IMR-90 (cell line): Measurements from ENCODE around the gene GSE1. TPM values are rescaled to one million over a fixed set of nuclear protein-coding genes. Genes with fewer than 3 reads are reported as not detected.

Experiments used
- ATAC-seq: fragments of 200-7000 bp; cut with Tn5 transposase; 2 replicates; pipeline ENCODE4 v1.9.1; 2020; ENCODE audit warnings: low read depth, mild to moderate bottlenecking, moderate library complexity
- BruUV-seq: library from RNA; stranded (reverse); fragments of 400-500 nt; replicated peaks from 2 replicates; lab custom pipeline; 2021; lab: Mats Ljungman, UMichigan
- CTCF ChIA-PET: fragments of 300-600 bp; formaldehyde crosslinking; extraction: SDS; loops from one replicate; lab custom pipeline; 2021; ENCODE audit warnings: antibody characterized with exemption; lab: Yijun Ruan, JAX
- POLR2A ChIA-PET: fragments of 300-600 bp; sonication (Branson Sonifier 250); formaldehyde crosslinking; loops from one replicate; lab custom pipeline; 2022; ENCODE audit warnings: antibody characterized with exemption; ENCODE audit not compliant: unreplicated experiment; lab: Charles Lee
- DNase-seq: peaks from one replicate; pipeline ENCODE4 v3.0.0; 2013
- H2AFZ ChIP-seq: replicated peaks from 2 replicates; pipeline ENCODE3; 2013; ENCODE audit warnings: low read length, mild to moderate bottlenecking; ENCODE audit not compliant: poor library complexity
- H2AK5ac ChIP-seq: 2 replicates; pipeline ENCODE4 v1.6.1; 2013; ENCODE audit warnings: low read depth, low read length, inconsistent platforms
- H2AK9ac ChIP-seq: replicated peaks from 2 replicates; pipeline ENCODE3; 2013; ENCODE audit warnings: mild to moderate bottlenecking, low read depth, low read length, moderate library complexity; ENCODE audit not compliant: poor library complexity
- H2BK120ac ChIP-seq: 2 replicates; pipeline ENCODE4 v1.6.1; 2013; ENCODE audit warnings: low read depth, low read length, inconsistent platforms
- H2BK15ac ChIP-seq: 3 replicates; pipeline ENCODE4 v1.6.1; 2013; ENCODE audit warnings: low read depth, low read length, inconsistent platforms
- H2BK20ac ChIP-seq: 2 replicates; pipeline ENCODE4 v1.6.1; 2013; ENCODE audit warnings: low read depth, mild to moderate bottlenecking, inconsistent platforms, low read length, moderate library complexity
- H2BK5ac ChIP-seq: 2 replicates; pipeline ENCODE4 v1.6.1; 2013; ENCODE audit warnings: mild to moderate bottlenecking, low read depth, low read length, inconsistent platforms; ENCODE audit not compliant: poor library complexity, severe bottlenecking
- H3K14ac ChIP-seq: replicated peaks from 2 replicates; pipeline ENCODE4 v1.6.1; 2013; ENCODE audit warnings: low read depth, low read length, inconsistent platforms
- H3K18ac ChIP-seq: 2 replicates; pipeline ENCODE4 v1.6.1; 2013; ENCODE audit warnings: low read depth, low read length, control low read depth
- H3K23ac ChIP-seq: 2 replicates; pipeline ENCODE4 v1.6.1; 2013; ENCODE audit warnings: low read depth, low read length, inconsistent platforms
- H3K27ac ChIP-seq: 2 replicates; pipeline ENCODE4 v1.5.1; 2013; ENCODE audit warnings: mild to moderate bottlenecking, control low read depth, low read length; ENCODE audit not compliant: insufficient read depth
- H3K27me3 ChIP-seq: 2 replicates; pipeline ENCODE4 v1.6.1; 2013; ENCODE audit warnings: low read length; ENCODE audit not compliant: control insufficient read depth, insufficient read depth
- H3K36me3 ChIP-seq: 2 replicates; pipeline ENCODE4 v1.6.1; 2013; ENCODE audit warnings: low read length, mixed read lengths; ENCODE audit not compliant: control insufficient read depth, insufficient read depth
- H3K4ac ChIP-seq: 2 replicates; pipeline ENCODE4 v1.6.1; 2013; ENCODE audit warnings: low read depth, low read length, inconsistent platforms
- H3K4me1 ChIP-seq: 2 replicates; pipeline ENCODE4 v1.6.1; 2013; ENCODE audit warnings: low read length, mixed read lengths; ENCODE audit not compliant: control insufficient read depth, insufficient read depth
- H3K4me2 ChIP-seq: 2 replicates; pipeline ENCODE4 v1.6.1; 2013; ENCODE audit warnings: low read depth, mild to moderate bottlenecking, control low read depth, low read length, moderate library complexity
- H3K4me3 ChIP-seq: 2 replicates; pipeline ENCODE4 v1.5.1; 2013; ENCODE audit warnings: low read depth, mild to moderate bottlenecking, control low read depth, low read length, moderate library complexity; ENCODE audit not compliant: insufficient read depth
- H3K56ac ChIP-seq: 2 replicates; pipeline ENCODE4 v1.6.1; 2013; ENCODE audit warnings: low read length, inconsistent platforms; ENCODE audit not compliant: insufficient read depth; ENCODE audit errors: extremely low read depth
- H3K79me1 ChIP-seq, 2 experiments: 2 replicates each; pipeline ENCODE4 v1.6.1; 2013; ENCODE audit warnings: low read length in 2 of 2, inconsistent platforms in 1 of 2, low read depth in 1 of 2
- H3K9ac ChIP-seq: 2 replicates; pipeline ENCODE4 v1.6.1; 2013; ENCODE audit warnings: low read depth, low read length, control low read depth
- H3K9me1 ChIP-seq: 2 replicates; pipeline ENCODE4 v1.6.1; 2013; ENCODE audit warnings: low read length, inconsistent platforms; ENCODE audit not compliant: insufficient read depth
- H3K9me3 ChIP-seq: 2 replicates; pipeline ENCODE4 v1.6.1; 2013; ENCODE audit warnings: low read length; ENCODE audit not compliant: control insufficient read depth, insufficient read depth
- H4K20me1 ChIP-seq: 2 replicates; pipeline ENCODE4 v1.6.1; 2013; ENCODE audit warnings: low read length, inconsistent platforms; ENCODE audit not compliant: insufficient read depth
- H4K5ac ChIP-seq: 2 replicates; pipeline ENCODE4 v1.6.1; 2013; ENCODE audit warnings: mild to moderate bottlenecking, low read depth, low read length, control low read depth
- H4K8ac ChIP-seq, 2 experiments: 2 replicates each; pipeline ENCODE4 v1.6.1; 2013; ENCODE audit warnings: low read depth in 2 of 2, low read length in 2 of 2, control low read depth in 1 of 2, inconsistent platforms in 1 of 2
- H4K91ac ChIP-seq: 2 replicates; pipeline ENCODE4 v1.6.1; 2013; ENCODE audit warnings: low read depth, low read length, inconsistent platforms; ENCODE audit not compliant: insufficient read depth
- CHD1 ChIP-seq: IDR thresholded peaks from 2 replicates; pipeline ENCODE4 v1.6.1; 2012; ENCODE audit warnings: low read depth, low read length, improper control_type of control experiment
- ELK1 ChIP-seq: fragments of 150-350 bp; IDR thresholded peaks from 2 replicates; pipeline ENCODE4 v1.6.1; 2016; ENCODE audit warnings: low read depth, mild to moderate bottlenecking, low read length, moderate library complexity, borderline replicate concordance
- MAZ ChIP-seq: IDR thresholded peaks from 2 replicates; pipeline ENCODE4 v1.6.1; 2012; ENCODE audit warnings: low read depth, mild to moderate bottlenecking, low read length, improper control_type of control experiment, moderate library complexity, borderline replicate concordance
- MXI1 ChIP-seq: IDR thresholded peaks from 2 replicates; pipeline ENCODE4 v1.6.1; 2012; ENCODE audit warnings: low read depth, mild to moderate bottlenecking, low read length, moderate library complexity, borderline replicate concordance
- NFE2L2 ChIP-seq: fragments of 150-350 bp; IDR thresholded peaks from 2 replicates; pipeline ENCODE4 v1.6.1; 2016; ENCODE audit warnings: low read depth, mild to moderate bottlenecking, low read length
- POLR2A ChIP-seq: IDR thresholded peaks from 2 replicates; pipeline ENCODE4 v1.6.1; 2012; ENCODE audit warnings: mild to moderate bottlenecking, low read depth, low read length
- SMC3 ChIP-seq: fragments of 150-350 bp; IDR thresholded peaks from 2 replicates; pipeline ENCODE4 v1.6.1; 2016; ENCODE audit warnings: low read depth, mild to moderate bottlenecking, antibody characterized with exemption, low read length, moderate library complexity
- WGBS, 2 experiments: methylation state at CpG; one replicate each; pipeline versions ENCODE4 v1.1.5 to v1.1.7; 2013; ENCODE audit warnings: missing lambda C conversion rate in 2 of 2; ENCODE audit not compliant: insufficient read length in 1 of 2; ENCODE audit errors: extremely low coverage in 2 of 2; 5-methylcytosine and 5-hydroxymethylcytosine counted together
- dilution Hi-C: fragments of 300-500 bp; cut with HindIII; formaldehyde crosslinking; loops from one replicate; pipeline ENCODE4 v1.14.3; 2018; ENCODE audit warnings: low sequenced_read_pairs; ENCODE audit not compliant: unreplicated experiment
- in situ Hi-C: fragments of 300-500 bp; cut with MboI; formaldehyde crosslinking; loops from 3 replicates; pipeline ENCODE4 v1.14.3; 2019; ENCODE audit warnings: low sequenced_read_pairs, inconsistent platforms, mixed read lengths
- intact Hi-C: fragments of 100-400 bp; cut with micrococcal nuclease; formaldehyde crosslinking; loops from 2 replicates; pipeline ENCODE4 v1.10.0; 2022
- polyA plus RNA-seq, 3 experiments: library from polyadenylated mRNA; depleted of rRNA; stranded (reverse); fragments of >200 nt; gene quantifications; 2 replicates each; pipeline ENCODE4 v1.2.3, GENCODE V29; 2012; ENCODE audit warnings: low replicate concordance in 1 of 3
- total RNA-seq: library from RNA; depleted of rRNA; stranded (reverse); fragments of >200 nt; gene quantifications from 2 replicates; pipeline ENCODE4 v1.2.3, GENCODE V29; 2012

The GSE1 gene
- total and polyA plus RNA-seq, 2 of the 4 experiments (the other 2 are of a cell fraction): 14.9 to 25.5 TPM

DNA sequence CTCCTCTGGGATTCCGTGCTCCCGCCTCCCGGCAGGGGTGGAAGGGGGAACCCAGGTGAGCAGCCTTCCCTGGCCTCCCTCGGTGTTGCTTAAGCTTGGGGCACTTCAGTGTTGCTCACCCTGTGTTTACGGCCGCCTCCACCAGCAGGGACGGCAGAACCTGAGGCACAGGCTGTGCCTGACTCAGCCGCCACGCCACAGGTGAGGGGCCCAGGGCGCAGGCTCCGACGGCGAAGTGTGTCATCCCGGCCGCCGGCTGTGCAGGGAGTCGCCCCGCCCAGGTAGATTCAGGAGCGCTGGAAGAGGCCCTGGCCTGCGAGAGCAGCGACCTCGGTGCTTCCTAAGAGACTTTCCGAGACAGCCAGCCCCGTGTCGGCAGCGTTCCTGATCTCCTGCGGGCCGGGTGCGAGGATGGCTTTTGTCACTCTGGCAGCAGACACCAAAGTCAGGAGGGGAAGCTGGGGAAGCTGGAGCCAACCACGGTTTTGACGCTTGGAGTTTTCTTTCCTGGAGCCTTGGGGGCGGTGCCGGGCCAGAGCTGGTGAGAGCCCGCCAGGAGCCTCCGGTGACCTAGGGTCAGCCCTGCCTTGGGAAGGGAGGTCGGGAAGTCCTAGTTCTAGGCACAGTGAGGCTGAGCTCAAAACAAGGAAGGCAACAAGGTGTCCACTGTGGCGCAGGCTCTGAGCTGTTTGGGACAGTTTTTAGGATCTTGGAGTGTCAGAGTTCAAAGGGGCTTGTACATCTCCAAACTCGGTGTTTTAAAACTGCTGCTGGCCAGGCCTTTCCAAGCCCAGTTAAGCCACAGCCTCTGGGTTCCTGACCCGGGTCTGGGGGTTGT is 2.1 kb downstream of the GSE1 start:
- no peak overlapping the region for H2BK15ac ChIP-seq
- H3K56ac ChIP-seq: no peak overlapping the region
- peaks cover 16 to 54% of the 10 kb centered on the region in 2 experiments for H3K79me1 ChIP-seq
- no peaks in the 10 kb centered on the region for H3K9me3 ChIP-seq
- 67% methylated on average over 29 of the region's 39 CpGs; no CpG with 5 or more reads in 1 of the 2 experiments for WGBS, 2 experiments
- H4K8ac ChIP-seq: no peak overlapping the region
- peak overlapping the region; percentile 49 for H2AK9ac ChIP-seq
- H4K5ac ChIP-seq: no peak overlapping the region
- H3K9ac ChIP-seq: no peak overlapping the region; the same call in 1 of the 2 replicates
- H2AFZ ChIP-seq: peak overlapping the region; percentile 67
- H4K91ac ChIP-seq: no peak overlapping the region
- no peaks in the 10 kb centered on the region for H3K27me3 ChIP-seq
- ATAC-seq (no peak), DNase-seq (no peak)
- ChIA-PET POLR2A (interaction anchor here (0.6 kb wide), 1 partner anchor 358 kb away, joined by 3 read pairs; no protein-coding TSS in a partner anchor), CTCF (interaction anchor here (0.6 to 1.8 kb wide), 7 partner anchors 9 to 370 kb away, joined by 3 to 8 read pairs (median 4); no protein-coding TSS in a partner anchor)
- H2BK120ac ChIP-seq: no peak overlapping the region
- H2BK5ac ChIP-seq: no peak overlapping the region
- intact Hi-C loops: no loop called here
- no TSS peak for BruUV-seq
- H3K27ac ChIP-seq: no peak overlapping the region
- peak overlapping the region; percentile 2; the same call in 1 of the 2 replicates for H2BK20ac ChIP-seq
- dilution Hi-C loops: no loop called here
- peak overlapping the region; percentile 23; the same call in 1 of the 2 replicates for H2AK5ac ChIP-seq
- in situ Hi-C loops: loop anchor here (5.0 to 10.0 kb wide), 2 partner anchors 343 to 500 kb away; partner anchors contain the start of gene CIBAR2
- peak overlapping the region; percentile 10; the same call in 1 of the 2 replicates for H3K4me2 ChIP-seq
- no peak overlapping the region for H3K14ac ChIP-seq
- H3K36me3 ChIP-seq: no peaks in the 10 kb centered on the region
- H4K20me1 ChIP-seq: peaks cover 76% of the 10 kb centered on the region
- H3K9me1 ChIP-seq: no peaks in the 10 kb centered on the region
- H3K23ac ChIP-seq: no peak overlapping the region
- no peak overlapping the region for H3K18ac ChIP-seq
- no peak overlapping the region for H3K4me3 ChIP-seq
- TF ChIP-seq POLR2A (no peak), MXI1 (no peak), ELK1 (no peak), CHD1 (no peak), NFE2L2 (no peak), MAZ (no peak), SMC3 (no peak)
- peak overlapping the region; percentile 25 for H3K4ac ChIP-seq
- H3K4me1 ChIP-seq: peaks cover 18% of the 10 kb centered on the region
